Stimulated activated CD8-positive, alpha-beta memory T cell treated with anti-CD3 and anti-CD28 coated beads, Interleukin-4, amount 100 ng/mL, for 1 hour (primary cell): ENCODE data around the gene GMDS.

Experiments used
- DNase-seq, 2 donors: peaks; one replicate each; pipeline ENCODE4 v3.0.0-alpha.2; 2020; ENCODE audit warnings: low read depth in 2 of 2, low spot score in 1 of 2

GMDS gene

GRCh38 chr6:2000962-2001361, 244.4 kb downstream of the GMDS start:
- no peak for DNase-seq

GRCh38 chr6:1997702-1998101, 247.7 kb downstream of the GMDS start:
- no peak for DNase-seq

GRCh38 chr6:1995636-1996035, 249.8 kb downstream of the GMDS start:
- no peak for DNase-seq

GRCh38 chr6:1993042-1993441, 252.4 kb downstream of the GMDS start:
- no peak for DNase-seq

GRCh38 chr6:1991332-1991878, 254.0 kb downstream of the GMDS start:
- no peak for DNase-seq

GRCh38 chr6:1988843-1989242, 256.6 kb downstream of the GMDS start:
- no peak for DNase-seq

GRCh38 chr6:1987640-1988039, 257.8 kb downstream of the GMDS start:
- DNase-seq: no peak

- DNase-seq: no peak
Measured at GRCh38 chr6:1986454-1987243, 258.8 kb downstream of the GMDS start.

- DNase-seq: no peak
Measured at GRCh38 chr6:1984346-1984994, 260.9 kb downstream of the GMDS start.

GRCh38 chr6:1983850-1984249, 261.6 kb downstream of the GMDS start:
- DNase-seq: no peak

GRCh38 chr6:1972962-1973361, 272.4 kb downstream of the GMDS start:
- no peak for DNase-seq

- DNase-seq: no peak
Measured at GRCh38 chr6:1971612-1972011, 273.8 kb downstream of the GMDS start.

- DNase-seq: no peak
Measured at GRCh38 chr6:1970151-1970561, 275.2 kb downstream of the GMDS start.

GRCh38 chr6:1966713-1967112, 278.7 kb downstream of the GMDS start:
- DNase-seq: no peak

- no peak for DNase-seq
Measured at GRCh38 chr6:1965596-1966224, 279.7 kb downstream of the GMDS start.

- DNase-seq: no peak
Measured at GRCh38 chr6:1963596-1963995, 281.8 kb downstream of the GMDS start.

GRCh38 chr6:1962201-1962600, 283.2 kb downstream of the GMDS start:
- DNase-seq: no peak

GRCh38 chr6:1960486-1961142, 284.8 kb downstream of the GMDS start:
- DNase-seq: no peak

GRCh38 chr6:1958257-1958656, 287.1 kb downstream of the GMDS start:
- DNase-seq: no peak

- DNase-seq: no peak
Measured at GRCh38 chr6:1957746-1958145, 287.7 kb downstream of the GMDS start.

GRCh38 chr6:1952740-1953360, 292.6 kb downstream of the GMDS start:
- no peak for DNase-seq
